ENCODE measurements around the gene ETS2. TPM values are rescaled to one million over a fixed set of nuclear protein-coding genes. Genes with fewer than 3 reads are reported as not detected.

The ETS2 gene
- total RNA-seq, 2 experiments from 2014 or later: 28.1 to 29.7 TPM

- no peak overlapping the region for H3K27ac Mint-ChIP-seq
These were observed 57.6 kb downstream of the ETS2 start for GRCh38 chr21:38863291-38863690.

GRCh38 chr21:38863843-38864363 lies 58.2 kb downstream of the ETS2 start:
- Mint-ChIP-seq H3K36me3 (ENCODE audit: low read depth) (no peaks in the 10 kb centered on the region), H3K4me1 (ENCODE audit: low read depth) (peaks cover 5% of the 10 kb centered on the region), H3K27me3 (peaks cover 8% of the 10 kb centered on the region), H3K9me3 (no peaks in the 10 kb centered on the region), H3K27ac (no peak overlapping the region), H3K4me3 (no peak overlapping the region)
- ChIA-PET CTCF (no interaction called here), POLR2A (no interaction called here)
- DNase-seq: no peak
- TF ChIP-seq CTCF (IDR thresholded peaks at IDR 0.05): no peak
- ATAC-seq: no peak
- intact Hi-C loops (cut with micrococcal nuclease): no loop called here

More at GRCh38 chr21:38863291-38863690, 57.6 kb downstream of the ETS2 start:
- CTCF ChIA-PET: no interaction called here
- Mint-ChIP-seq H3K4me1 (ENCODE audit: low read depth) (peaks cover 5% of the 10 kb centered on the region), H3K4me3 (no peak overlapping the region), H3K9me3 (no peaks in the 10 kb centered on the region), H3K36me3 (ENCODE audit: low read depth) (no peaks in the 10 kb centered on the region), H3K27me3 (peaks cover 8% of the 10 kb centered on the region)
- ATAC-seq (no peak), DNase-seq (no peak)
- intact Hi-C loops (cut with micrococcal nuclease): no loop called here
- TF ChIP-seq CTCF (IDR thresholded peaks at IDR 0.05): no peak
- POLR2A ChIA-PET: no interaction called here

- no peak overlapping the region for H3K4me3 Mint-ChIP-seq
- ChIA-PET CTCF (interaction anchor here (1.1 kb wide), 1 partner anchor 12 kb away, joined by 3 read pairs; no protein-coding TSS in a partner anchor), POLR2A (no interaction called here)
- H3K27me3 Mint-ChIP-seq: peaks cover 9% of the 10 kb centered on the region
- intact Hi-C loops (cut with micrococcal nuclease): no loop called here
- DNase-seq: no peak
- H3K36me3 Mint-ChIP-seq (ENCODE audit: low read depth): no peaks in the 10 kb centered on the region
- H3K27ac Mint-ChIP-seq: no peak overlapping the region
- no peak for ATAC-seq
- TF ChIP-seq CTCF (IDR thresholded peaks at IDR 0.05): no peak
- H3K9me3 Mint-ChIP-seq: no peaks in the 10 kb centered on the region
- H3K4me1 Mint-ChIP-seq (ENCODE audit: low read depth): peaks cover 5% of the 10 kb centered on the region
These were observed 59.2 kb downstream of the ETS2 start for GRCh38 chr21:38864964-38865363.

GRCh38 chr21:38869196-38869595 lies 63.5 kb downstream of the ETS2 start:
- no peak for DNase-seq
- intact Hi-C loops (cut with micrococcal nuclease): no loop called here
- H3K36me3 Mint-ChIP-seq (ENCODE audit: low read depth): no peaks in the 10 kb centered on the region
- no peak overlapping the region for H3K27ac Mint-ChIP-seq
- TF ChIP-seq CTCF (IDR thresholded peaks at IDR 0.05): no peak
- no peak for ATAC-seq
- H3K4me3 Mint-ChIP-seq: no peak overlapping the region
- POLR2A ChIA-PET: no interaction called here
- CTCF ChIA-PET: no interaction called here
- peaks cover 2% of the 10 kb centered on the region for H3K4me1 Mint-ChIP-seq (ENCODE audit: low read depth)
- peaks cover 12% of the 10 kb centered on the region for H3K27me3 Mint-ChIP-seq
- no peaks in the 10 kb centered on the region for H3K9me3 Mint-ChIP-seq

- H3K36me3 Mint-ChIP-seq (ENCODE audit: low read depth): no peaks in the 10 kb centered on the region
- intact Hi-C loops (cut with micrococcal nuclease): no loop called here
- H3K4me1 Mint-ChIP-seq (ENCODE audit: low read depth): peaks cover 2% of the 10 kb centered on the region
- DNase-seq (no peak), ATAC-seq (no peak)
- ChIA-PET POLR2A (no interaction called here), CTCF (no interaction called here)
- H3K9me3 Mint-ChIP-seq: no peaks in the 10 kb centered on the region
- no peak overlapping the region for H3K4me3 Mint-ChIP-seq
- TF ChIP-seq CTCF (IDR thresholded peaks at IDR 0.05): no peak
- H3K27ac Mint-ChIP-seq: no peak overlapping the region
- peaks cover 11% of the 10 kb centered on the region for H3K27me3 Mint-ChIP-seq
These were observed 64.2 kb downstream of the ETS2 start for GRCh38 chr21:38869946-38870345.

Measured in activated CD8-positive, alpha-beta T cell treated with anti-CD3 and anti-CD28 coated beads for 36 hours (primary cell).